ENCODE data around the gene EIF3J.
"Not testable (repeated sequence)": the region's sequence is repeated elsewhere in the genome, so short reads cannot be mapped to it uniquely, and the experiment has no call there.

EIF3J gene

GRCh38 chr15:44536962-44537734, at the start of gene EIF3J:
EIF3J (plus strand) TSS chr15:44537147; CDS start chr15:44537195, 48 bp downstream.
- DNase-seq: peak; percentile 78

DNA sequence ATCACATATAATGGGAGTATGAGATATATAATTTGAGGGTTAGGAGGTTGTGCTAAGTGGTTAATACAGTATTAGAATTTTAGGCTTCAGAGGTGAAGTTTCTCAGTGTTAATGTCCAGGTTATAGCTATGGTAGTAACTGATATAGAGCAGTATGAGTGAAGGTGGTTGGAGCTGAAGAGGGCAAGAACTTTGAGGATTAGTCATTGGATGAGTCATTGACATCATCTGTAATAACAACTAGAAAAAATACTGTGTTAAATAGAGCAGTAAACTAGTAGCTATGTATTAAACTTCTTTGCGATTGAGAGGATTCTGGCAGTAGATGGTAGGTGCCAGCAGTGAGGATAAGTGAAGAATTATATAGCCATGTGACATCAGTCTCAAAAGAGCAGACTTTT, 47.5 kb upstream of the EIF3J start:
- no peak for DNase-seq

DNA sequence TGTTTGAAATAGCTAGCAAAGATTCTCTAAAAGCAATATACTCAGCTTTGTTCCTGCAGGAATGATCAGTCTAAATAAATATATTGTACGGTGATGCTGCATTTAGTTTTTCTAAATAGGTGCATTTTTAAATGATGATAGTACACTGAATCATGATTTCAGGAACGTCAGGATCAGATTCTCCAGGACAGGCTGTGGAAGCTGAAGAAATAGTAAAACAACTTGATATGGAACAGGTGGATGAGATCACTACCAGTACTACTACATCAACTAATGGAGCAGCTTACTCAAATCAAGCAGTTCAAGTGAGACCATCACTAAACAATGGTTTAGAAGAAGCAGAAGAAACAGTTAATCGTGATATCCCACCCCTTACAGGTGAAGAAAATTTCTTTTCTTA, 46.3 kb upstream of the EIF3J start:
- no peak for DNase-seq

DNA sequence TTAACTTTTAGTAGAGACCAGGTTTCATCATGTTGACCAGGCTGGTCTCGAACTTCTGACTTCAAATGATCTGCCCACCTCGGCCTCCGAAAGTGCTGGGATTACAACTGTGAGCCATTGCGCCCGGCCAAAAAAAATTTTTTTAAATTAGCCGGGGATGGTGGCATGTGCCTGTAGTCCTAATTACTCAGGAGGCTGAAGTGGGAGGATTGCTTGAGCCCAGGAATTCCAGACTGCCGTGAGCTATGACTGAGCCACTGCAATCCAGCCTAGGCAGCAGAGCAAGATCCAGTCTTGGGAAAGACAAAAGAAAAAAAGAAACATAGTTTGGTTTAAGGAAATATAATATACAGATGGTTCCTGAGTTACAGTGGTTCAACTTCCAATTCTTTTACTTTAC, 44.9 kb upstream of the EIF3J start:
- DNase-seq: no peak

DNA sequence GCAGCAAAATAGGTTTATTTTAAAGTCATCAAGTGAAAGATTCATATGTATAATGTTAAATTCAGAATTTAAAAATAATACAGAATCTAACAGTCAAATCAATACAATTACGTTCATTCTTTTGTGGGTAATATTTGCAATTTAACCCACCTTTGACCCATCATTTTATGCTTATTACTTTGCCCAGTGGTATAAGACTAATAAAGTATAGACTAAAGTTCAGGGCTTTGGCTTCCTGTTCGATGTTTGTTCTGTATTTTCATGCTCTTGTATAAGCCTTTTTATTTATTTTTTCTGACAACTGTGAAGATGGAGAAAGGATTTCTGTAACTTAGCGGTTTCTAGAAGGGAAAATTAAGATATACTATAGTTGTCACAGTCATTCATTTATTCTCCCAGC, 44.3 kb upstream of the EIF3J start:
- DNase-seq: no peak

DNA sequence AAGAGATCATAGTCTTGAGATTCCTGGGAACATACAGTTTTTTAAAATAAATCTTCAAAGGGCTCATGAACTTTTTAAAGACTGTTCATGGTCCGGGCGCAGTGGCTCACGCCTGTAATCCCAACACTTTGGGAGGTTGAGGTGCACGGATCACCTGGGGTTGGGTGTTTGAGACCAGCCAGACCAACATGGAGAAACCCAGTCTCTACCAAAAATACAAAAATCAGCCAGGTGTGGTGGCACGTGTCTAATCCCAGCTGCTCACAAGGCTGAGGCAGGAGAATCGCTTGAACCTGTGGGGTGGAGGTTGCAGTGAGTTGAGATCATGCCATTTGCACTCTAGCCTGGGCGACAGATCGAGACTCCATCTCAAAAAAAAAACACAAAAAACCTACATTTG, 41.4 kb upstream of the EIF3J start:
- DNase-seq: no peak

- DNase-seq: no peak
These were observed 36.4 kb upstream of the EIF3J start for GRCh38 chr15:44500555-44500954.

GRCh38 chr15:44501768-44502366, 35.1 kb upstream of the EIF3J start:
- no peak for DNase-seq

DNA sequence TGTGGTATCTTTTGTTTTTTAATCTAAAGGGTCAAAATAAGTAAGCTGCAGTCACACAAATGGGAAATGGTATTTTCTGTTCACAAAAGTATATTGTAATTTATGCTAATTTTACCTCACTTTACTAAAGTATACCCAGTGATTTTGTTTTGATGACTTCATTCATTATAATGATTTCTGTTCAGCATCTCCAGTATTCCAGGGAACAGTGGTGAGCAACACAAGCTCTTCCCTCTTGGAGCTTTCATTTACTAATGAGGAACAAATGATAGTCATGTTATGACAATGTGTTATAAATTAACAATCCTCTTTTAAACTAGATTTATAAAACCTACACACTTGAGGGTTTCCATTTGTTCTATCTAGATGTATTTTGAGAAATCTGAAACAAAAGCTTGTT, 20.5 kb upstream of the EIF3J start:
- DNase-seq: no peak

DNA sequence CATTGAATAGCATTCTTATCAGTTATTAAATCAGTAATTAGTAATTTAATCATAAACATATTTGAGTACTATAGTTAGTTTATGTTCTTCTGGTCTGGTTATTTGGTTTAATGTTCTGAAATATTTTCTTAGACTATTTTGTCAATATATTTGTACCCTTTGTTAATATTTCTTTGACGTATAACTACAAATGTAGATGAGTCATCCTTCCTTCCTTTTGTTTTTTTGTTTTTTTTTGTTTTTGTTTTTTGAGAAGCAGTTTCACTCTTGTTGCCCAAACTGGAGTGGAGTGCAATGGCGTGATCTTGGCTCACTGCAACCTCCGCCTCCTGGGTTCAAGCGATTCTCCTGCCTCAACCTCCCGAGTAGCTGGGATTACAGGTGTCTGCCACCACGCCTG, 17.4 kb upstream of the EIF3J start:
- DNase-seq: no peak

DNA sequence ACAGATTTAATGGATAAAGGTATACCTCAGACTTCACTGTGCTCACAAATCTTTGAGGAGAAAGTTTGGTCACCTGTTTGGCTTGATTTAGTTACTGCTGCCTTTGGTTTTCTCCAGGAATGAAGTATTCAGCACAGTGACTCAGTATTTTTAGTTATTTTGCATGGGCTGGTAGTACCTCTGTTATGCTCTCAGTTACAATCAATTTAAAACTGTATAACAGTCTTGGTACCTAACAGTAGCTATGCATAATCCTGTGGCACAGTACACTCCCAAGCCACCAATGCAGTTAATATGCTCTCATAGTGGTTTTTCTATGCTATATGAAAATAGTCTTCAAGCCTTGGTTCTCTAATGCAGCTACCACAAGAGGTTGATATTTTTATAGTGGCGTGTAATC, 11.9 kb upstream of the EIF3J start:
- DNase-seq: no peak

DNA sequence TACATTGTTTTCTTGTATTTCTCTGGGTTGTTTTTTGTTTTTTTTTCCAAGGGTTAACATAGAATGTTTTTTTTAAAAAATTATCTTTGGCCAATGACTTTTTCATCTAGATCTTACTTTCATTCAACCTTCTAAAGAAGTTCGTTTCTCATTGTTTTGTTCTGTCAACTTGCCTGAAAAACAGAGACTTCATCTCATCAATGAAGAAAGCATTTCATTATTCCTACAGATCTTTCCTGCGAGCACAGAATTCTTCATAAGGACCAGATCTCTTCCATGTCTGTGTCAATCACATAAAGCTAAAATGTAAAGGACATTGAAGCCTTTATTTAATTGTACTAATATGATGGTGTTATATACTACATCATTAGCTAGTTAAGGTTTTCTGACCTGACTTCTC, 9.7 kb upstream of the EIF3J start:
- DNase-seq: no peak

GRCh38 chr15:44529864-44530604, 6.9 kb upstream of the EIF3J start:
- DNase-seq: no peak

DNA sequence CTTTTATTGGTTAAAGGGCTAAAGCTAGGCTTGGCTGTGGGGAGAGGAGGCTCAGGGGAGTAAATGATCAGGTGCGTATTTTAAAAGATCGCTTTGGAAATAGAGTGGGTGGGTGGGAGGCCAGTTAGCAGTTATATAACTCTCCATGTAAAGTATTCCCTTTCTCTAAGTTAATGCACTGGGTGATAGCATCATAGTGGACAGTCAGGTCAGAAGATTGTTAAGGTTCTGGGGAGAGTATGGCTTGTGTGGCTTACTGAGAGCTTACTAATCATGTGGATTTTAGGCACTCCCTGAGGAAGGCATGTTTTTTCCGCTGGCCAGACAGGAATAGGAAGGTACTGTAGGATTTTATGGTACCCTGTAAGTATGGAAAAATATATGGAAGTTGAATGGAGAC, 6.3 kb upstream of the EIF3J start:
- no peak for DNase-seq

GRCh38 chr15:44532275-44532674, 4.7 kb upstream of the EIF3J start:
- not testable (repeated sequence) for DNase-seq

GRCh38 chr15:44532689-44533088, 4.3 kb upstream of the EIF3J start:
- no peak for DNase-seq

GRCh38 chr15:44535092-44535491, 1.9 kb upstream of the EIF3J start:
- DNase-seq: no peak

- DNase-seq: no peak
These were observed 1.2 kb upstream of the EIF3J start for GRCh38 chr15:44535523-44536301.

- DNase-seq: peak; percentile 78
These were observed 515 bp upstream of the EIF3J start for GRCh38 chr15:44536302-44536961.

GRCh38 chr15:44537735-44538240, 841 bp downstream of the EIF3J start:
- no peak for DNase-seq

GRCh38 chr15:44541282-44541958, 4.5 kb downstream of the EIF3J start:
- DNase-seq: no peak

- DNase-seq: no peak
These were observed 5.6 kb downstream of the EIF3J start for GRCh38 chr15:44542596-44542995.

Measured in NCI-H2029 (cell line).